Stimulated activated CD8-positive, alpha-beta memory T cell treated with anti-CD3 and anti-CD28 coated beads, Interleukin-4, amount 100 ng/mL, for 4 hours (primary cell): ENCODE data around the gene HECTD2.
"Not testable (repeated sequence)": the region's sequence is repeated elsewhere in the genome, so short reads cannot be mapped to it uniquely, and the experiment has no call there.

Source experiments
- DNase-seq, 2 donors: peaks; one replicate each; pipeline ENCODE4 v3.0.0-alpha.2; 2020; ENCODE audit warnings: low read depth in 2 of 2, low spot score in 1 of 2

The HECTD2 gene

GRCh38 chr10:91412354-91413087, 2.4 kb downstream of the HECTD2 start:
- DNase-seq: no peak

GRCh38 chr10:91415816-91416215, 5.7 kb downstream of the HECTD2 start:
- no peak for DNase-seq

- no peak for DNase-seq
Observed at GRCh38 chr10:91416339-91416855, 6.3 kb downstream of the HECTD2 start.

- DNase-seq: no peak
Observed at GRCh38 chr10:91418416-91418815, 8.3 kb downstream of the HECTD2 start.

GRCh38 chr10:91420868-91421267, 10.7 kb downstream of the HECTD2 start:
- no peak for DNase-seq

GRCh38 chr10:91422915-91423314, 12.8 kb downstream of the HECTD2 start:
- no peak for DNase-seq

- no peak for DNase-seq
Observed at GRCh38 chr10:91424016-91424415, 13.9 kb downstream of the HECTD2 start.

- no peak for DNase-seq
Observed at GRCh38 chr10:91432175-91432574, 22.0 kb downstream of the HECTD2 start.

GRCh38 chr10:91433620-91434019, 23.5 kb downstream of the HECTD2 start:
- no peak for DNase-seq

- DNase-seq: no peak
Observed at GRCh38 chr10:91434041-91434440, 23.9 kb downstream of the HECTD2 start.

- DNase-seq: no peak
Observed at GRCh38 chr10:91435241-91435640, 25.1 kb downstream of the HECTD2 start.

GRCh38 chr10:91438228-91438627, 28.1 kb downstream of the HECTD2 start:
- not testable (repeated sequence) for DNase-seq

- DNase-seq: no peak
Observed at GRCh38 chr10:91444211-91445182, 34.4 kb downstream of the HECTD2 start.

- no peak for DNase-seq
Observed at GRCh38 chr10:91452063-91452462, 41.9 kb downstream of the HECTD2 start.

GRCh38 chr10:91453535-91453934, 43.4 kb downstream of the HECTD2 start:
- no peak for DNase-seq

GRCh38 chr10:91455135-91455534, 45.0 kb downstream of the HECTD2 start:
- not testable (repeated sequence) for DNase-seq

- DNase-seq: no peak
Observed at GRCh38 chr10:91460681-91461080, 50.5 kb downstream of the HECTD2 start.

GRCh38 chr10:91462423-91462822, 52.3 kb downstream of the HECTD2 start:
- no peak for DNase-seq

- DNase-seq: no peak
Observed at GRCh38 chr10:91464500-91464899, 54.4 kb downstream of the HECTD2 start.

GRCh38 chr10:91465261-91465660, 55.1 kb downstream of the HECTD2 start:
- DNase-seq: no peak

- no peak for DNase-seq
Observed at GRCh38 chr10:91467114-91467513, 57.0 kb downstream of the HECTD2 start.

- DNase-seq: no peak
Observed at GRCh38 chr10:91471602-91472001, 61.5 kb downstream of the HECTD2 start.
